ENCODE results near the gene PTP4A1.
A peak's percentile ranks its signal among the peaks of the same experiment; 100 is the strongest.
"Not testable (repeated sequence)": the region's sequence is repeated elsewhere in the genome, so short reads cannot be mapped to it uniquely, and the experiment has no call there.

The PTP4A1 gene

GRCh38 chr6:63572044-63572746 lies at the start of gene PTP4A1, which contains the start of gene LOC128125822:
TSS of gene PTP4A1 (plus strand) at chr6:63572480. CDS start at chr6:63576881, 4,401 bp downstream.
TSS of gene LOC128125822 (plus strand) at chr6:63572480.
- DNase-seq, result peak; percentile 80 to 100 (median 97)

- not testable (repeated sequence) for DNase-seq
Measured at GRCh38 chr6:63522911-63523287, 49.4 kb upstream of the PTP4A1 start.

- no peak for DNase-seq
Measured at GRCh38 chr6:63523630-63524029, 48.6 kb upstream of the PTP4A1 start.

- DNase-seq, result no peak
Measured at GRCh38 chr6:63525186-63525878, 46.9 kb upstream of the PTP4A1 start.

DNA sequence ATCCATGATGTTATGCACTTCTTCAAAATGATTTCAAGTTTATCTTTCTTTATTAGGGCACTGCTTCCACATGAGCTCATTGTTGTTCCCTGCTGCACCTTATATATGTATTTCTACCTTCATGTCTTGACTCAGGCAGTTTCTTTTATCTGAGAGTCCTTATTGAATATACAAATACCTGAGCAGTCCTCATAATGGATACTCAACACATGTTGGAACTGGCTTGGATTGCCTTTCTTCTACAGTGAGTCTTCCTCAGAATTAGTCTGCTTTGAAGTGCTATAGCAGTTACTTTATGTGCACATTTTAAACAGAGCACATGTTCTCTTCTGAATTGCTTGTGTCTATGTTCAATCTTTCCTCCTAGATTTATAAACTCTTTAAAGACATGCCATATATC lies 45.3 kb upstream of the PTP4A1 start:
- no peak for DNase-seq

- DNase-seq, result no peak
Measured at GRCh38 chr6:63527658-63528514, 44.4 kb upstream of the PTP4A1 start.

- no peak for DNase-seq
Measured at GRCh38 chr6:63529498-63529897, 42.8 kb upstream of the PTP4A1 start.

DNA sequence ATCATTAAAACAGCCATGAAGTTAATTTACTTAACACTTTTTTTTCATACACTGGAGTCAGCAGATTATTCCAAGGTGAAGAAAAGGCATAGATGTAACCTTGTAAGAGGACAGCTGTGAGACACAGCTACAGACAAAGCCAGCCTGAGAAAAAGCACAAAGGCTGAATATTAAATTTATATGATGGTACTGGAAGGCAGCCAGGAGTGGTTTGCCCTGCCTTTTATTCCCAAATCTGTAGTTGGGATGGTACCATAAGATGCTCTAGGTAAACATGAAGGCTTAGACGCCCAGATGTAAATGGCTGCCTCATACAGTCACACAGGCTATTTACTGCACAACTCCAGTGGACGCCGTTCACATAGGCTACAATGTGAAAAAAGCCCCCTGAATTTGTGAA lies 42.1 kb upstream of the PTP4A1 start:
- DNase-seq, result no peak

GRCh38 chr6:63530991-63531390 lies 41.3 kb upstream of the PTP4A1 start:
- no peak for DNase-seq

DNA sequence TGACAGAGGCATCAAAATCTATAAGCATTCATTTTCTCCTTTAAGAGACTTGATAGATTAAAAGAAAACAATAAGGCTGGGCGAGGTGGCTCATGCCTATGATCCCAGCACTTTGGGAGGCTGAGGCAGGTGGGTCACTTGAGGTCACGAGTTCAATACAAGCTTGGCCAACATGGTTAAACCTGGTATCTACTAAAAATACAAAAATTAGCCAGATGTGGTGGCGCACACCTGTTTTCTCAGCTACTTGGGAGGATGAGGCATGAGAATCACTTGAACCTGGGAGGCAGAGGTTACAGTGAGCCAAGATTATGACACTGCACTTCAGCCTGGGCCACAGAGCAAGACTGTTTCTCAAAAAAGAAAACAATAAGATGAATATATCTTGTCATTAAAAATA lies 39.3 kb upstream of the PTP4A1 start:
- no peak for DNase-seq

GRCh38 chr6:63533952-63534351 lies 38.3 kb upstream of the PTP4A1 start:
- DNase-seq, result no peak

DNA sequence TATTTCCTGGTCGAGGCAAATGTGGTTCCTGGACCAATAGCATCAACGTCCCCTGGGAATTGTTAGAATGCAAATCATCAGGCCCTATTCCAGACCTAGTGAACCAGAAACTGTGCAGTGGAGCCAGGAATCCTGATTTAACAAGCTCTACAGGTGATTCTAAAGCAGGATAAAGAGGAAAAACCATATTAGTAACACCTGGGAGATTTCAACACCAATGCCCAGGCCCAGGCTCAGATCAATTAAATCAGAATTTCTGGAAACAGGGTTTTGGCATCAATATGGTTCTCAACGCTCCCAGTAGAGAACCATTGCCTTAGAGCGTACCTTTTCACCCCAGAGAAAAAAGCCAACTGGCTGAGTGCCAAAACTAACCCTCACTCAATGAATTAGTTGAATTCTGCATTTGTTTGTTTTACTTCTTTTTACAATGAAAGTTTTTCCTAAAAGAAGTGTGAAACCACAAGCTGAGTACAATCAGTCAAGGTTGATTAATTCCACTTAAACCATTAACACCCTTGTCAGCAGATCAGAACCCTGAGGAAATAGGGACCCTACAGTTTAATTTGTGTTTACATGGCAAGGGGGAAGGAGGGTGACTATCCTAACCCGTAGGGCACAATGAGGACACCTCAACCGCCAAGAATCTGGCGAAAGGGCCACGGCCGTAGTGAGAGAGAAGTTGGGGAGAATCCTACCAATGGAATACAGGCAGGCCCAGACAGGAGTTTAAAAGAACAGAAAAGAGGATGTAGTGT lies 34.9 kb upstream of the PTP4A1 start:
- DNase-seq, result no peak

- DNase-seq, result no peak
Measured at GRCh38 chr6:63537959-63538300, 34.4 kb upstream of the PTP4A1 start.

DNA sequence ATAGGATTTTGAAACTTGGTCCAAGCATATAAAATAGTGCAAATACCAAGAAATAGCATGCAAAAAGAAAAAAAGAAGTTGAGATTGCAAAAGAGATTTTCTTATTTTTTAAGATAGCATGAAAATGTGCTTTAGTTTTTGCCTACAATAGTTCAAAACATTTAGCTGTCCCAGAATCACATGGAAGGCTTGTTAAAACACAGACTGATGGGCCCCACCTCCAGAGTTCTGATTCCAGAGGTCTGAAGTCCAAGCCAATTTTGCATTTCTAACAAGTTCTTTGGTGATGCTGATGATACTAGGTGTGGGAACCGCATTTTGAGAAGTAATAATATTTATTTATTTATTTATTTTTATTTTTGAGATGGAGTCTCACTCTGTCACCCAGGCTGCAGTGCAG lies 33.7 kb upstream of the PTP4A1 start:
- no peak for DNase-seq

GRCh38 chr6:63543001-63543400 lies 29.3 kb upstream of the PTP4A1 start:
- DNase-seq, result no peak

GRCh38 chr6:63543982-63544381 lies 28.3 kb upstream of the PTP4A1 start:
- DNase-seq, result no peak

DNA sequence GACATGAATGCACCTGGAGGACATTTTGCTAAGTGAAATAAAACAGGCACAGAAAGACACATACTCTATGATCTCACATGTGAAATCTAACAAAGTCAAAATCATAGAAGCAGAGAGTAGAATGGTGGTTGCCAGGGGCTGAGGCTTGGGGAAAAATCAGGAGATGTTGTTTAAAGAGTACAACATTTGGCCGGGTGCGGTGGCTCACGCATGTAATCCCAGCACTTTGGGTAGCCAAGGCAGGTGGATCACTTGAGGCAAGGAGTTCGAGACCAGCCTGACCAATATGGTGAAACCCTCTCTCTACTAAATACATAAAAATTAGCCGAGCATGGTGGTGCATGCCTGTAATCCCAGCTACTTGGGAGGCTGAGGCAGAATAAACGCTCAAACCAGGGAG lies 26.0 kb upstream of the PTP4A1 start:
- no peak for DNase-seq

DNA sequence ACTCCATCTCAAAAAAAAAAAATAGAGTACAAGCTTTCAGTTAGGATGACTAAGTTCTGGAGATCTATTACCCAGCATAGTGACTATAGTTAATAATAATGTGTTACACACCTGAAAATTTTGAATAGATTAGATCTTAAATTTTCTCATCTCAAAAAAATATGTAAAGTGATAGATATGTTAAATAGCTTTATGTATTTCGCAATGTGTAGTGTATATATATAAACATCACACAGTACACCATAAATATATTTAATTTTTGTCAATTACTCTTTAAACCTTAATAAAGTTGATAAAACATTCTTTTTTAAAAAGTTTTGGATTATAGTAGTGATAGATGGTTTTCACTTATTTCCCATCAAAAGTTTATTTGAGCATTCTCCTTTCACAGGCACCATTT lies 25.6 kb upstream of the PTP4A1 start:
- no peak for DNase-seq

GRCh38 chr6:63549076-63549475 lies 23.2 kb upstream of the PTP4A1 start:
- no peak for DNase-seq

DNA sequence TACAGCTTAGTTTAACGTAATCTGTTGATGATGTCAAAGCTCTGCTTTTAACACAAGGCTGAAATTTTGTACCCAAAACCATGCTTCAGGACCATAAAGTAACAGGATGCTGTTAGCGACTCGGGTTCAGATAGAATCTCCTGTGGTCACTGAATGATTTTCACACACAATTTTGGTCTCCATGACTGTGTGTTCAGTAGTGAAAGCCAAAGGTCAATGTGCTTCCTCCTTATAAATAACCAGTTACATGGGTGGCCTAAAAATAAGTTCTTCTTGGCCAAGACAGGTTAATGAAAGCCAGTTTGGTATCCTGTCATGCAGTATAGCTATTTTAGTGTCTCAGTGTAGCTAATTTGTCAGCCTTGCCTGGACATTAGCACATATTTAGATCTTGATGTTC lies 19.1 kb upstream of the PTP4A1 start:
- DNase-seq, result no peak

GRCh38 chr6:63553900-63554299 lies 18.4 kb upstream of the PTP4A1 start:
- DNase-seq, result no peak

DNA sequence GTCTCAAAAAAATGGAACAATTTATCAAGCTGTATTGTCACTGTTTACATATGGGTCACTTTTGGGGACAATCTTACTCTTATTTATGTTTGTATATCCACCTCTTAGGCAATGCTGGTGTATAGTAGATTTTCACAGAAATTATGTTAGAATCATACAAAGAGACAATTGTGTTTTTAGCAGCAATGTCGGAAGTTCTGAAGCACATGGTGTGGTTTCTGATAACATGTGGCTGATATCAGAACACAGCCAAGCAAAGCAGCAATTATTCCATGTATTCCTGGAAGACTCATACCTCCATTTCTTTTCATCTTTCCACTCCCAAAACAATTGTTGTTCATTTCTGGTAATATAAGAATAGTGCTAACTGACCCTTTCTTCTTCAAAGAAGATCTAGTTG lies 17.5 kb upstream of the PTP4A1 start:
- no peak for DNase-seq

Measured in hypothalamus (tissue), 51 donors.